B cell (primary cell): ENCODE results near the gene RABL2A.

Source experiments
- CTCF ChIP-seq: fragments of 200-600 bp; IDR thresholded peaks from one replicate; pipeline ENCODE4 v1.8.0; 2022; ENCODE audit warnings: antibody characterized with exemption, mild to moderate bottlenecking
- EZH2 ChIP-seq: IDR thresholded peaks from 2 replicates; pipeline ENCODE4 v1.6.1; 2012; ENCODE audit warnings: borderline replicate concordance, low read depth, mild to moderate bottlenecking, moderate library complexity, low read length; ENCODE audit not compliant: insufficient read depth, poor library complexity, severe bottlenecking

GRCh38 chr2:113677330-113677729, 50.3 kb downstream of the RABL2A start:
- TF ChIP-seq EZH2 = no peak
- TF ChIP-seq CTCF = no peak
